ENCODE measurements around the gene FYN.

Gene FYN

DNA sequence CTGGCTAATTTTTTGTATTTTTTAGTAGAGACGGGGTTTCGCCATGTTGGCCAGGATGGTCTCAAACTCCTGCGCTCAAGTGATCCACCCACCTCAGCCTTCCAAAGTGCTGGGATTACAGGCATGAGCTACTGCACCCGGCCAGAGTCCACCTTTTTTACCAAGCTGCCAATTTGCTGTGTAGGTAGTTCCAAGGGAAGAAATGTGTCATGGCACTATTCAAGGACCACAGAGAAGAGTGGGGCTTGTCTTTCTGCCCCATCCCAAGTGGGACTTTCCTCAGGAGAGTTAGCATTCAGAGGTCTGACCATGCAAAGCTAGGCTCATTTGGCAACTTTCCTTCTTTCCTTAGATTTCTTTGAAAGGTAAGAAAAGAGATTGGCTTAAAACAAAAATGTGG lies 155.6 kb downstream of the FYN start:
- no peak for TF ChIP-seq EZH2 (IDR thresholded peaks at IDR 0.05; ENCODE audit: borderline replicate concordance, low read depth, low read length, severe bottlenecking)
- TF ChIP-seq, protein P1, sequence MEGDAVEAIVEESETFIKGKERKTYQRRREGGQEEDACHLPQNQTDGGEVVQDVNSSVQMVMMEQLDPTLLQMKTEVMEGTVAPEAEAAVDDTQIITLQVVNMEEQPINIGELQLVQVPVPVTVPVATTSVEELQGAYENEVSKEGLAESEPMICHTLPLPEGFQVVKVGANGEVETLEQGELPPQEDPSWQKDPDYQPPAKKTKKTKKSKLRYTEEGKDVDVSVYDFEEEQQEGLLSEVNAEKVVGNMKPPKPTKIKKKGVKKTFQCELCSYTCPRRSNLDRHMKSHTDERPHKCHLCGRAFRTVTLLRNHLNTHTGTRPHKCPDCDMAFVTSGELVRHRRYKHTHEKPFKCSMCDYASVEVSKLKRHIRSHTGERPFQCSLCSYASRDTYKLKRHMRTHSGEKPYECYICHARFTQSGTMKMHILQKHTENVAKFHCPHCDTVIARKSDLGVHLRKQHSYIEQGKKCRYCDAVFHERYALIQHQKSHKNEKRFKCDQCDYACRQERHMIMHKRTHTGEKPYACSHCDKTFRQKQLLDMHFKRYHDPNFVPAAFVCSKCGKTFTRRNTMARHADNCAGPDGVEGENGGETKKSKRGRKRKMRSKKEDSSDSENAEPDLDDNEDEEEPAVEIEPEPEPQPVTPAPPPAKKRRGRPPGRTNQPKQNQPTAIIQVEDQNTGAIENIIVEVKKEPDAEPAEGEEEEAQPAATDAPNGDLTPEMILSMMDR (IDR thresholded peaks at IDR 0.05; ENCODE audit: borderline replicate concordance, extremely low read depth, low read length, poor library complexity, severe bottlenecking), result no peak
- Histone ChIP-seq H3K36me3 (ENCODE audit: insufficient read depth, low read length) (peaks cover 68% of the 10 kb centered on the region), H3K79me2 (ENCODE audit: insufficient read depth, low read length) (peaks cover 26% of the 10 kb centered on the region), H3K9me3 (ENCODE audit: insufficient read depth, low read length, severe bottlenecking) (no peaks in the 10 kb centered on the region), H3K27ac (ENCODE audit: low read length) (no peak overlapping the region), H3K4me2 (ENCODE audit: insufficient read depth, low read length) (no peak overlapping the region), H2AFZ (ENCODE audit: low read depth, low read length) (no peak overlapping the region), H3K4me3 (ENCODE audit: low read depth in 1 of 2, low read length in 2 of 2) (no peak overlapping the region), H3K27me3 (ENCODE audit: insufficient read depth, low read length, poor library complexity) (no peaks in the 10 kb centered on the region), H3K4me1 (ENCODE audit: insufficient read depth, low read length) (no peaks in the 10 kb centered on the region), H3K9ac (ENCODE audit: low read depth, low read length) (no peak overlapping the region), H4K20me1 (ENCODE audit: insufficient read depth, low read length) (peaks cover 16% of the 10 kb centered on the region)
- DNase-seq (no peak), ATAC-seq (ENCODE audit: insufficient read depth, low read depth) (no peak)

DNA sequence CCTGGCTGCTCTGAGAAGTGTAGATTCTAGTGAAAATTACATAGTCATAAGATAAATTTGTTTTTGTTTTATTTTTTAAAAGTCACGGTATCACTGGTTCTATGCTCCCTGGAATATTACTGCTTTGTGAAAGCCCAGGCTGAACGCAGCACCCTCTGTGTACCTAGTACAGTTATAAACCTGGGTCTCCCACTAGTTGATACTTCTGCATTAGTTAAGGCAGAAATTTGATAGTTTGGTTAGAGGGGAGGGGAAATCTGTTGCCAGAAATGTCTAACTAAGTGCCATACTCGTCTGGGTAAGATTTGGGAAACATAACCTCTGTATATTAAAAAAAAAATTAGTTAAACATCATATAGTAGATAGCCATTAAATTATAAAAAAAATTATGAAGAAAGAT lies 156.9 kb downstream of the FYN start:
- H3K4me2 ChIP-seq (ENCODE audit: insufficient read depth, low read length), result no peak overlapping the region
- H3K79me2 ChIP-seq (ENCODE audit: insufficient read depth, low read length), result peaks cover 17% of the 10 kb centered on the region
- H3K27me3 ChIP-seq (ENCODE audit: insufficient read depth, low read length, poor library complexity), result no peaks in the 10 kb centered on the region
- H3K36me3 ChIP-seq (ENCODE audit: insufficient read depth, low read length), result peaks cover 80% of the 10 kb centered on the region
- no peak overlapping the region for H3K4me3 ChIP-seq (ENCODE audit: low read depth in 1 of 2, low read length in 2 of 2)
- no peak for TF ChIP-seq EZH2 (IDR thresholded peaks at IDR 0.05; ENCODE audit: borderline replicate concordance, low read depth, low read length, severe bottlenecking)
- TF ChIP-seq, protein P1 (IDR thresholded peaks at IDR 0.05; ENCODE audit: borderline replicate concordance, extremely low read depth, low read length, poor library complexity, severe bottlenecking), result no peak
- no peak overlapping the region for H3K9ac ChIP-seq (ENCODE audit: low read depth, low read length)
- peaks cover 13% of the 10 kb centered on the region for H4K20me1 ChIP-seq (ENCODE audit: insufficient read depth, low read length)
- no peaks in the 10 kb centered on the region for H3K9me3 ChIP-seq (ENCODE audit: insufficient read depth, low read length, severe bottlenecking)
- H2AFZ ChIP-seq (ENCODE audit: low read depth, low read length), result no peak overlapping the region
- DNase-seq, result no peak
- no peaks in the 10 kb centered on the region for H3K4me1 ChIP-seq (ENCODE audit: insufficient read depth, low read length)
- no peak overlapping the region for H3K27ac ChIP-seq (ENCODE audit: low read length)
- ATAC-seq (ENCODE audit: insufficient read depth, low read depth), result no peak

DNA sequence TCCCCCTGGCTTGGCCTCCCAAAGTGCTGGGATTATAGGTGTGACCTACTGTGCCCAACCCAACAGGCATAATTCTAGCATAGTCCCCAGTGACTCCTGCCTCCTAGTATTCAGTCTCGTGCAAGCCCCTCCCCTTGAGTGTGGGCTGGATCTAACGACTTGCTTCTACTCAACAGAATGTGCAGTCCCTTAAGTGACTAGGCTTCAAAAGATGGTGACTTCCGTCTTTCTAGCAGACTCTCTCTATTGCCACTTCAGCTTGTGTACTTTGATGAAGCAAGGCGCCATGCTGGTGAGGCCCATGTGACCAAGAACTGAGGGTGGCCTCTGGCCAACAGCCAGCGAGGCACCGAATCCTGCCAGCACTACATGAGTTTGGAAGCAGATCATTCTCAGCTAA lies 157.9 kb downstream of the FYN start:
- ATAC-seq (ENCODE audit: insufficient read depth, low read depth) (no peak), DNase-seq (no peak)
- no peak overlapping the region for H3K4me2 ChIP-seq (ENCODE audit: insufficient read depth, low read length)
- H2AFZ ChIP-seq (ENCODE audit: low read depth, low read length), result no peak overlapping the region
- no peaks in the 10 kb centered on the region for H3K9me3 ChIP-seq (ENCODE audit: insufficient read depth, low read length, severe bottlenecking)
- H3K79me2 ChIP-seq (ENCODE audit: insufficient read depth, low read length), result peaks cover 9% of the 10 kb centered on the region
- no peak overlapping the region for H3K4me3 ChIP-seq (ENCODE audit: low read depth in 1 of 2, low read length in 2 of 2)
- no peak for TF ChIP-seq EZH2 (IDR thresholded peaks at IDR 0.05; ENCODE audit: borderline replicate concordance, low read depth, low read length, severe bottlenecking)
- TF ChIP-seq, protein P1 (IDR thresholded peaks at IDR 0.05; ENCODE audit: borderline replicate concordance, extremely low read depth, low read length, poor library complexity, severe bottlenecking), result no peak
- no peak overlapping the region for H3K9ac ChIP-seq (ENCODE audit: low read depth, low read length)
- H3K27ac ChIP-seq (ENCODE audit: low read length), result no peak overlapping the region
- peaks cover 83% of the 10 kb centered on the region for H3K36me3 ChIP-seq (ENCODE audit: insufficient read depth, low read length)
- H4K20me1 ChIP-seq (ENCODE audit: insufficient read depth, low read length), result peaks cover 13% of the 10 kb centered on the region
- no peaks in the 10 kb centered on the region; the same call in 1 of the 2 replicates for H3K4me1 ChIP-seq (ENCODE audit: insufficient read depth, low read length)
- H3K27me3 ChIP-seq (ENCODE audit: insufficient read depth, low read length, poor library complexity), result no peaks in the 10 kb centered on the region
